GM19023 (cell line): ENCODE data around the gene KLF15.

Experiments
- ATAC-seq: cut with Tn5 transposase; IDR thresholded peaks from one replicate; pipeline ENCODE4 v1.9.1; 2021; ENCODE audit warnings: mild to moderate bottlenecking, moderate library complexity; ENCODE audit not compliant: unreplicated experiment

Gene KLF15

DNA sequence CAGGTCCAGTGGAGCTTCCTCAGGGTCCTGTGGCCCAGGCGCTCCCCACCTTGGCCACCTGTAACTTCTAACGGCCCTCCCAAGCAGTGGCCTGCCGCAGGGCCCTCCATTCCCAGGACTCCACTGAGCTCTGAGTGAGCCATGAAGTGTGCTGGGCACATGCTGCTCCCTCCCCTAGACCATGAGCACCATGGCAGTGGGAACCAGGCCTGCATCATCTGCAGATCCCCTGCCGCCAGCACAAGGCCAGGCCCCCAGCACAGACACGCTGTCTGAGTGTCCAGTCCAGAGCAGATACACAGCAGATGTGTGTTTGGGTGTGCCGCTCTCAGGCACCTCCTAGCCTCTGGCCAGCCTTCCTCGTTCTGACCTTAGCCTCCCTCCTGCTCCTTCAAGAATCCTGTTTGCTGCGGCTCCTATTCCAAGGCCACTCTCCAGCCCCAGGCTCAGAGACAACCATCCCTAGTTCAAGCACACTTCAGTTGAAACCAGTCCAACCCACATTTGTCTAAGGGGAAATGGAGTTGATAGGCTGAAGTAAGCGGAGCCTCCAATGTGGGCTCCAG, 7.0 kb upstream of the KLF15 start:
- no peak for ATAC-seq

DNA sequence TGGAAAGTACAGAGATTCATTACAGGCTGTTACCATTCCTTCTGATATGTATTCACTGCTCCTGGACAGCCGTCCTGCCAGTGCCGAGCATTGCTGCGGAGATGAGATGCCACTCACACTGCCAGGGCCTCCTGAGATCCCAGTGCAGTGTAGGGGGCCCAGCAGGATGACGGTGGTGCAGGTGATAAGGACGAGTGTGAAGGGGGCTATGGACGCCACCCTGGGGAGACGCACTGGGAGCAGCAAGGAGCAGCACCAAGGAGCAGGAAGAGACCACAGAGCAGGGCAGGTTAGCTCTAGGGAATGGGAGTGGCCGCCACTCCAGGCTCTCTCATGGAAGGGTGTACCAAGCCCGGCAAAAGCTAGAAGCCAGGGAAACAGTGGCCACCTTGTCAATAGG, 4.0 kb upstream of the KLF15 start:
- ATAC-seq = no peak

DNA sequence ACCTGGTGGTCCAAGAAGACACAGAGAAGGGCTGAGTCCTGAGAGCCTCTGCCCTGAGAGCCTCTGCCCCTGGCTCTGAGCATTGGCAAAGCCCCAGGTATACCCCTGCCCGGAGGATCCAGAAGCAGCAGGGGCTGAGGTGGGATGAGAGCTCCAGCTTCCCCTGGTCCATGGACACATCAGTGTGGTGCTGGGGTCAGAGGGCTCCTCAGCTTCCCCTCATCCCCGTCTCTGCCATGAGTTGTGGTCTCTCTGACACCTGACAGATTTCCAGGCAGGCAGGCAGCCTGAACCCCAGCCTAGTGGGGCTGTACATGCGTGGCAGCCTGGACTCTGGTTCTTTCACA, 3.5 kb upstream of the KLF15 start:
- ATAC-seq = no peak

DNA sequence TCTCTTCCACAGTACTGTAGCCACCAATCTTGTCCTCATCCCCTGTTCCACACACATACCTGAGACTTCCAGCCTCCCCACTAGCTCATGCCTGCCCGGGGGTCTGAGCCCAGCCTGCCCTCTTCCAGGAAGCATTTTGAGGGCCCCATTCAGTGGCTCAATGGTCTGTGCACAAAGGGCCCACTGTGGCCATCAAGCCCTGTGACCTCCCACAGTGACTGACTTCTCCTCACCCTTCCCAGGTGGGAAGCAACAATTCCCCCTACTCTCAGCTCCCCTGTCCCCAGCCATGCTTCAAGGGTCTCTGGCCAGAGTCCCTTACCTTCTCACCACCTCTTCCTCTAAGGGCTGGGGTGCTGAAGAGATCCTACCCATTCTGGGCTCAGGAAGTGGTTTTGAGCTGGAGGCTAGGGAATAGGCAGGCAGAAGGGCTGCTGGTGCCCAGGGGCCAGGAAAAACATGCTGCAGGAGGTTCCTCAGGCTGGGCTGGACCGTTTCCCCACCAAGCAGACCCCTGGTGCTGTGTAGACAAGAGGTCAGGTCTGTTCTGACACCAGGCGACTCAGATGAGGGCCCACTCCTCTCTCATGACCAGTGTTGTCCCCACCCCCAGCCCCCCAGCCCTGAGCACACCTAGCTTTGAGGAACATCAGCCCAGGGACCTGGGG, 3.0 kb upstream of the KLF15 start:
- no peak for ATAC-seq

DNA sequence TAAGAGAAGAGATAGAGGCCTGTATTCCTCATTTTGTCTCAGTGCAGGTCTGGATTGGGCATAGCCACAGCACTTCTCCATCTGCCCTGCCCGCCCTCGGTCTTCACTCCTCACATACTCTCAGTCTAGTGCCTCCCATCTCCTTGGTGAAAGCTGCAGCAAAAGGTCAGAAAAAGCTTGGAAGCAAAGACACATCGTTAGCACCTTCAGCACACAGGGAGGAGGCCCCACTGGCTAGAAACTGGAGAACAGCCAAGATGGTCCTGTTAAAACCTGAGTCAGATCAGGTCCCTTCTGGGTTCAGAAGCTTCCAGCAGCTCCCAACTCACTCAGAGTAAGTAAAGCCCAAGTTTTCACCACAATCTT, 1.6 kb upstream of the KLF15 start:
- ATAC-seq = no peak

- ATAC-seq = no peak
These were observed 1.0 kb upstream of the KLF15 start for GRCh38 chr3:126358038-126358815.

GRCh38 chr3:126356373-126357264, 589 bp downstream of the KLF15 start:
- ATAC-seq = no peak

GRCh38 chr3:126355777-126356372, 1.3 kb downstream of the KLF15 start:
- ATAC-seq = no peak

GRCh38 chr3:126355251-126355650, 2.0 kb downstream of the KLF15 start:
- ATAC-seq = no peak

- ATAC-seq = no peak
These were observed 2.4 kb downstream of the KLF15 start for GRCh38 chr3:126354776-126355175.

GRCh38 chr3:126353694-126354321, 3.4 kb downstream of the KLF15 start:
- no peak for ATAC-seq

GRCh38 chr3:126352476-126353454, 4.4 kb downstream of the KLF15 start:
- no peak for ATAC-seq

GRCh38 chr3:126351771-126352475, 5.3 kb downstream of the KLF15 start:
- no peak for ATAC-seq

DNA sequence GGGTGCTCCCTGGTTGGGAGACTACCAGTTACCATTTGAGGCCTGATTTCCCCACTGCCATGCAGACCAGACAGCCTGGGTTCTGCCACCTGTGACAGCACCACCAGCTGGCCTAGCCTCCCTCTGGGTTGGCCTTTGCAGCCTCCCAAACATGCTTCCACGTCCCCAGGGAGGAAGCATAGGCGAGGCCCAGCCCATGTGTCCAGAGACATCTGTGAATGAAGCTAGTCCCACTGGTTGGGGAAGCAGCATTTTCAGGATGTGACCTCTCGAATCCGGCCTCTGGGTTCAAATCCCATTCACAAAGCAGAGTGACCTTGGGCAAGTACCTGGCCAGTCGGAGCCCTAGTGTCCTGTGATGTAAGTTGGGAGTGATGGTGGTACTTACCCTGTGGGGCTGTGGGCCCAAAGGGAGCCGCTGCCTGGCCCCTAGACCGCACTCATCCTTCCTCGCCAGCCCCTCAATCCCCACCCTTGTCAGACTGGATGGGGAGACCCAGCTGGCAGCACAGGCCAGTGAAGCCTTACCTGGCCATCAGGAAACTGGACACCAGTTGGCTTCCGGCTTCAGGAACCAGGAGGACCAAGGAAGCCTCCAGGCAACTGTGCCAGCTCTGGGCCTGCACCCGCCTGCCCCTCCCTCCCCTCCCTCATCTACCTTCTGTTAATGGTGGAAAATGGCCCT, 6.0 kb downstream of the KLF15 start:
- no peak for ATAC-seq

DNA sequence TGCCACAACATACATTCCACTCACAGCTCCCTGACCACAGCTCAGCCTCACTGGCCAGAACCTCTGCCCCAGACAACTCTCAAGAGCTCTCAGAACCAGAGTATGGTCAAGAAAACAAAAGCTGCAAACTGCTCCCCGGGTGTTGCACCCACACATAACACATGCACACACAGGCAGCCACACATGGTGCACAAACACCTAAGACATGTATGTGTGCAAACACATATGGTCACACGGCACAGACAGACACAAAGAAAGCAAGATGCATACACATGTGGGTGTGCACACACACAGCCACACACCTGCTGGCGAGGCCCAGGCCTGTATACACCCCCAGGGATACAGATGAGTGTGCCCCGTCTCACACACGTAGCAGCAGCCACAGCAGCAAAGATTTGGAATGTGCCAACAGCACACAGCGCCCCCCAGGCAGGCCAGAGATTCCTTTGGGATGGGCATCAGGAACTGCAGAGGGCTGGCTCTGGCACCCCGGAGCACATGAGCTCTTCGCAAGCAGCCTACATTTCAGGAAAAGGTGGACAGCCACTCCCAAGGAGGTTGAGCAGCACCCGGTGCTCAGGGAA, 6.6 kb downstream of the KLF15 start:
- no peak for ATAC-seq

DNA sequence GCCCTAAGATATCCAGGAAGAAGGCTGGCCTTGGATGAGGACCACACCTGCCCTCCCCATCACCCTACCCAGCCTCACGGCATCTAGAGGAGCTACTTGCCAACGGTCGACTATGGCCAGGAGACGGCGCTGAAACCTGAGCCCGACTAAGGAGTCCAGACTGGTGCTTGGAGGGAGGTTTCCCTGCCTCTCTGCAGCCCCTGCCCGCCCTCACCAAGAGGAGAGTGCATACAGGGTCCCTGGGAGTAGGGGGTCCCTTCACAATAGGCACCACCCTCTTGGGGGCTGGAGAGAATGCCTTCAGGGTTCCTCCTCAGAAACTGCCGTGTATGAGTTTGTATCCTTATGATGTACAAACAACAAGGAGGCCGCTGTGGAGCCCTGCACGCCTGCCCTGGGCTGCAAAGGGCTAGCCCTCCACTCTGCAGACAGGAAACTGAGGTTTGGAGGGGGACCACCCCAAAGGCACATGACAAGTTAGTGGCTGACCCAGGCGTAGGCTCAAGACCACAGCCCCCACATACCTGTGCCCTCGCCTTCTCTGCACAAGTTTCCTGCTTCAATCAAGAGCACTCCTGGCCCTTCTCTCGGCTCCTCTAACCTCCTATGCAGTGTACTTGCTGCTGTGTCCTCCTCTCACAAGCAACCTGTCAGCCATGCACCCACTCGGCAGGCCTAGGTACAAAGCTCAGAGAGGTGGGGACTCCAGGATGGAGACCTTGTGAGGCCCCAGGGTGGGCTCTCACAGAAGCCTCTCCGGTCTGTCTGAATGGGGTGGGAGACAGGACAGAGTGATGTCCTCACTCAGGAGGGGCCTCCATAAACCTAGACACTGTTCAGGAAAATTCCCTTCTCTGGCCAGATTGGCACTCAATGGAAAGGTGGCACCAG, 7.4 kb downstream of the KLF15 start:
- no peak for ATAC-seq

GRCh38 chr3:126349071-126349470, 8.1 kb downstream of the KLF15 start:
- no peak for ATAC-seq
